ENCODE measurements around the gene LRFN2. TPM values are rescaled to one million over a fixed set of nuclear protein-coding genes. Genes with fewer than 3 reads are reported as not detected.

Gene LRFN2
- total and polyA plus RNA-seq, 2 donors (not counting 1 experiment from before 2014, with no cell fraction given), result not detected

DNA sequence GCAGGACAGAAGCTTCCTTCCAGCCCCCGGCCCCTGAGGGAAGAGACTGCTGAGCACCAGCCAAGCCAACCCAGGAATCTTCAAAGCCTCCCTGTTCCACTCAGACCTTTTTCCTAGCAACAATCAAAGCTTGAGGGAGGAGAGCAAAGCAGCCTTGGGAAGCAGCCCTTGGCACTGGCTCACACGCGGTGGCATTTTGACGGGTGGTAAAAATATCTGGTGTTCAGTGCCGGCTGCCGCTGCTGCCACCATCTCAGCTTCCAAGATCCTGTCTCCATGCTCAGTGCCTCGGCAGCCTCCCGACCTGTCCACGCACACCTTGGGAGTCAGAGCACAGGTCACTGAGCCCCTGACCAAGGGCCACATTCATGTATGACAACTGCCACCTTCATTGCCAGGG, 170.1 kb downstream of the LRFN2 start:
- DNase-seq (no peak), ATAC-seq (ENCODE audit: low read depth) (no peak)
- no peaks in the 10 kb centered on the region for H3K36me3 ChIP-seq (replicated peaks in 1 of 2; ENCODE audit: control extremely low read depth in 1 of 2, control insufficient read depth in 1 of 2, extremely low read depth in 1 of 2, insufficient read depth in 2 of 2, low read length in 1 of 2)
- H4K20me1 ChIP-seq (ENCODE audit: control insufficient read depth, insufficient read depth, low read length, poor library complexity, severe bottlenecking), result no peaks in the 10 kb centered on the region
- intact Hi-C loops (cut with micrococcal nuclease), result no loop called here
- no peaks in the 10 kb centered on the region for H3K4me1 Mint-ChIP-seq
- H3K4me2 ChIP-seq (replicated peaks; ENCODE audit: low read depth, low read length, poor library complexity, severe bottlenecking), result no peak overlapping the region
- no peaks in the 10 kb centered on the region for H3K27me3 Mint-ChIP-seq
- no peak overlapping the region for H3K27ac Mint-ChIP-seq
- no peaks in the 10 kb centered on the region for H3K4me1 ChIP-seq (ENCODE audit: control insufficient read depth in 2 of 2, insufficient read depth in 2 of 2, low read length in 2 of 2)
- no peaks in the 10 kb centered on the region for H3K9me3 ChIP-seq (ENCODE audit: control extremely low read depth in 1 of 3, control insufficient read depth in 2 of 3, insufficient read depth in 1 of 3, low read length in 2 of 3)
- H3K79me2 ChIP-seq (ENCODE audit: control insufficient read depth, insufficient read depth, low read length), result no peaks in the 10 kb centered on the region
- no peak overlapping the region for H3K4me3 Mint-ChIP-seq
- TF ChIP-seq EZH2 (IDR thresholded peaks at IDR 0.05; ENCODE audit: borderline replicate concordance, insufficient read depth, low read depth, low read length, poor library complexity, severe bottlenecking), result no peak
- TF ChIP-seq, protein P1, sequence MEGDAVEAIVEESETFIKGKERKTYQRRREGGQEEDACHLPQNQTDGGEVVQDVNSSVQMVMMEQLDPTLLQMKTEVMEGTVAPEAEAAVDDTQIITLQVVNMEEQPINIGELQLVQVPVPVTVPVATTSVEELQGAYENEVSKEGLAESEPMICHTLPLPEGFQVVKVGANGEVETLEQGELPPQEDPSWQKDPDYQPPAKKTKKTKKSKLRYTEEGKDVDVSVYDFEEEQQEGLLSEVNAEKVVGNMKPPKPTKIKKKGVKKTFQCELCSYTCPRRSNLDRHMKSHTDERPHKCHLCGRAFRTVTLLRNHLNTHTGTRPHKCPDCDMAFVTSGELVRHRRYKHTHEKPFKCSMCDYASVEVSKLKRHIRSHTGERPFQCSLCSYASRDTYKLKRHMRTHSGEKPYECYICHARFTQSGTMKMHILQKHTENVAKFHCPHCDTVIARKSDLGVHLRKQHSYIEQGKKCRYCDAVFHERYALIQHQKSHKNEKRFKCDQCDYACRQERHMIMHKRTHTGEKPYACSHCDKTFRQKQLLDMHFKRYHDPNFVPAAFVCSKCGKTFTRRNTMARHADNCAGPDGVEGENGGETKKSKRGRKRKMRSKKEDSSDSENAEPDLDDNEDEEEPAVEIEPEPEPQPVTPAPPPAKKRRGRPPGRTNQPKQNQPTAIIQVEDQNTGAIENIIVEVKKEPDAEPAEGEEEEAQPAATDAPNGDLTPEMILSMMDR (IDR thresholded peaks at IDR 0.05), result no peak
- no peaks in the 10 kb centered on the region for H3K9me3 Mint-ChIP-seq (ENCODE audit: insufficient read depth)
- no peaks in the 10 kb centered on the region for H3K27me3 ChIP-seq (replicated peaks in 1 of 4; ENCODE audit: control extremely low read depth in 1 of 4, control insufficient read depth in 3 of 4, insufficient read depth in 4 of 4, low read length in 3 of 4)
- no peak overlapping the region for H3K27ac ChIP-seq (ENCODE audit: low read length in 2 of 2)
- POLR2A ChIA-PET, result no interaction called here
- 93% methylated on average over 9 of the region's 9 CpGs for WGBS (ENCODE audit: insufficient coverage)
- CTCF ChIA-PET, result no interaction called here
- no peak overlapping the region for H3K9ac ChIP-seq (ENCODE audit: low read length)
- no peak overlapping the region for H3K4me3 ChIP-seq (ENCODE audit: control extremely low read depth in 1 of 5, extremely low read depth in 1 of 5, insufficient read depth in 1 of 5, low read depth in 2 of 5, low read length in 4 of 5)
- H2AFZ ChIP-seq (ENCODE audit: insufficient read depth, low read depth, low read length, poor library complexity, severe bottlenecking), result no peak overlapping the region

DNA sequence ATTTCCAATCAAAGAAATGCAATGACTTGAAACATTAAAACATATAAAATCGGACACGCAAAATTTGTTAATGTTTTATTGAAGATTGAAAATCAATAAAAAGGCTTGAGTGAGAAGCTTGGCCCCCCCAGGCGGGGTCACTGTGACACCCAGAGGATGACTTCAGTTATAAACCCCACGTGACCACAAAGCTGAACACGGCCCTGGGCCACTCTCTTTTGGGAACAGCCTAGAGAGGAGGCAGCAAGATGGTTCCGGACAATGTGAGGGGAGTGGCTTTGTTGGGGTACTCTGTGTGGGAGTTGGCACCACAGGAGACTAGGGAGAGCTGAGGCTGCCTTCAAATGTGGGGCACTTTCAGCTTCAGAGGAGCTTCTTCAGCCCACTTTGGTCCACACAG, 172.5 kb downstream of the LRFN2 start:
- CTCF ChIA-PET, result no interaction called here
- Mint-ChIP-seq H3K9me3 (ENCODE audit: insufficient read depth) (no peaks in the 10 kb centered on the region), H3K27me3 (no peaks in the 10 kb centered on the region), H3K4me1 (no peaks in the 10 kb centered on the region), H3K27ac (no peak overlapping the region), H3K4me3 (no peak overlapping the region)
- no peak overlapping the region for H2AFZ ChIP-seq (ENCODE audit: insufficient read depth, low read depth, low read length, poor library complexity, severe bottlenecking)
- H3K4me1 ChIP-seq (ENCODE audit: control insufficient read depth in 2 of 2, insufficient read depth in 2 of 2, low read length in 2 of 2), result no peaks in the 10 kb centered on the region
- H3K9ac ChIP-seq (ENCODE audit: low read length), result no peak overlapping the region
- 97% methylated on average over 4 of the region's 6 CpGs for WGBS (ENCODE audit: insufficient coverage)
- H3K27ac ChIP-seq (ENCODE audit: low read length in 2 of 2), result no peak overlapping the region
- TF ChIP-seq EZH2 (IDR thresholded peaks at IDR 0.05; ENCODE audit: borderline replicate concordance, insufficient read depth, low read depth, low read length, poor library complexity, severe bottlenecking), result no peak
- TF ChIP-seq, protein P1 (IDR thresholded peaks at IDR 0.05), result no peak
- H3K27me3 ChIP-seq (replicated peaks in 1 of 4; ENCODE audit: control extremely low read depth in 1 of 4, control insufficient read depth in 3 of 4, insufficient read depth in 4 of 4, low read length in 3 of 4), result no peaks in the 10 kb centered on the region
- H3K79me2 ChIP-seq (ENCODE audit: control insufficient read depth, insufficient read depth, low read length), result no peaks in the 10 kb centered on the region
- DNase-seq (no peak), ATAC-seq (ENCODE audit: low read depth) (no peak)
- no peaks in the 10 kb centered on the region for H3K36me3 ChIP-seq (replicated peaks in 1 of 2; ENCODE audit: control extremely low read depth in 1 of 2, control insufficient read depth in 1 of 2, extremely low read depth in 1 of 2, insufficient read depth in 2 of 2, low read length in 1 of 2)
- POLR2A ChIA-PET, result no interaction called here
- H4K20me1 ChIP-seq (ENCODE audit: control insufficient read depth, insufficient read depth, low read length, poor library complexity, severe bottlenecking), result no peaks in the 10 kb centered on the region
- H3K4me2 ChIP-seq (replicated peaks; ENCODE audit: low read depth, low read length, poor library complexity, severe bottlenecking), result no peak overlapping the region
- no peak overlapping the region for H3K4me3 ChIP-seq (ENCODE audit: control extremely low read depth in 1 of 5, extremely low read depth in 1 of 5, insufficient read depth in 1 of 5, low read depth in 2 of 5, low read length in 4 of 5)
- intact Hi-C loops (cut with micrococcal nuclease), result no loop called here
- H3K9me3 ChIP-seq (ENCODE audit: control extremely low read depth in 1 of 3, control insufficient read depth in 2 of 3, insufficient read depth in 1 of 3, low read length in 2 of 3), result peaks cover 0 to 4% (median 0%) of the 10 kb centered on the region in 3 donors
